ENCODE results near the gene HIPK2. TPM values are rescaled to one million over a fixed set of nuclear protein-coding genes. Genes with fewer than 3 reads are reported as not detected.

Gene HIPK2
- polyA plus RNA-seq, 1 donor (not counting 4 experiments of a cell fraction or from before 2014, with no cell fraction given): 5.8 TPM

DNA sequence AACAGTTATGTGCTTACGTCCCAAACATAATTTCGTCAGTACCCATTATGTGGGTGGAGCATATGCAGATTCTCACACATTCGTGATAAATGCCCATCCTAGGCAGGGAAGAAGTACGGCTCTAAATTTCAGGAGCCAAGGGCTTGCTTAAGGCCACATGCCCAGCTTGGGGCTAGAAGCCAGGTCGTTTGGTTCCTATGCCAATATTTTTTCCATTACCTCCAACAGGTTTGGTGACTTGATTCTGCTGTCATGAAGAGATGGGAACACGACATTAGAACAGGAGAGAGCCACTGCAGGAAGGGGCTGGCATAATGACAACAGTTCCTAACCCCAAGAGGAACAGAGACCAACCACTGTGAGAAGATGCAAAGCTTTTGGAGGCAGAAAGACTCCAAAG is 85.1 kb downstream of the HIPK2 start:
- Histone ChIP-seq H3K36me3 (ENCODE audit: control insufficient read depth in 2 of 2, extremely low read depth in 1 of 2, insufficient read depth in 2 of 2, low read length in 2 of 2) (peaks cover 5 to 8% of the 10 kb centered on the region in 2 experiments), H2AFZ (ENCODE audit: control insufficient read depth, low read length) (no peak overlapping the region), H3K9me3 (ENCODE audit: control insufficient read depth, low read depth, low read length) (no peaks in the 10 kb centered on the region), H3K27me3 (ENCODE audit: control insufficient read depth, extremely low read depth, insufficient read depth, low read length) (no peaks in the 10 kb centered on the region), H3K9ac (ENCODE audit: control insufficient read depth, extremely low read depth, insufficient read depth, low read length) (no peak overlapping the region), H3K27ac (ENCODE audit: control insufficient read depth, insufficient read depth, low read length) (no peak overlapping the region), H3K4me2 (ENCODE audit: control insufficient read depth, extremely low read depth, insufficient read depth, low read depth, low read length) (no peak overlapping the region), H3K79me2 (ENCODE audit: control insufficient read depth, insufficient read depth, low read length) (peaks cover 5% of the 10 kb centered on the region), H3K9me1 (ENCODE audit: control insufficient read depth, extremely low read depth, insufficient read depth, low read length) (no peaks in the 10 kb centered on the region), H3K4me3 (ENCODE audit: control insufficient read depth in 2 of 3, extremely low read depth in 1 of 3, insufficient read depth in 2 of 3, low read depth in 1 of 3, low read length in 3 of 3) (no peak overlapping the region), H3K4me1 (ENCODE audit: control insufficient read depth, extremely low read depth, insufficient read depth, low read length) (peaks cover 9% of the 10 kb centered on the region), H4K20me1 (ENCODE audit: control insufficient read depth, extremely low read depth, insufficient read depth, low read length) (no peaks in the 10 kb centered on the region)
- dilution Hi-C loops (cut with MboI; ENCODE audit: extremely low pct_ligation_motif_present, low sequenced_read_pairs): no loop called here
- TF ChIP-seq, protein P1, sequence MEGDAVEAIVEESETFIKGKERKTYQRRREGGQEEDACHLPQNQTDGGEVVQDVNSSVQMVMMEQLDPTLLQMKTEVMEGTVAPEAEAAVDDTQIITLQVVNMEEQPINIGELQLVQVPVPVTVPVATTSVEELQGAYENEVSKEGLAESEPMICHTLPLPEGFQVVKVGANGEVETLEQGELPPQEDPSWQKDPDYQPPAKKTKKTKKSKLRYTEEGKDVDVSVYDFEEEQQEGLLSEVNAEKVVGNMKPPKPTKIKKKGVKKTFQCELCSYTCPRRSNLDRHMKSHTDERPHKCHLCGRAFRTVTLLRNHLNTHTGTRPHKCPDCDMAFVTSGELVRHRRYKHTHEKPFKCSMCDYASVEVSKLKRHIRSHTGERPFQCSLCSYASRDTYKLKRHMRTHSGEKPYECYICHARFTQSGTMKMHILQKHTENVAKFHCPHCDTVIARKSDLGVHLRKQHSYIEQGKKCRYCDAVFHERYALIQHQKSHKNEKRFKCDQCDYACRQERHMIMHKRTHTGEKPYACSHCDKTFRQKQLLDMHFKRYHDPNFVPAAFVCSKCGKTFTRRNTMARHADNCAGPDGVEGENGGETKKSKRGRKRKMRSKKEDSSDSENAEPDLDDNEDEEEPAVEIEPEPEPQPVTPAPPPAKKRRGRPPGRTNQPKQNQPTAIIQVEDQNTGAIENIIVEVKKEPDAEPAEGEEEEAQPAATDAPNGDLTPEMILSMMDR (optimal IDR thresholded peaks at IDR 0.05 in 1 of 3, IDR thresholded peaks at IDR 0.05 in 1 of 3, conservative IDR thresholded peaks at IDR 0.05 in 1 of 3; ENCODE audit: extremely low read depth in 1 of 3, insufficient read depth in 2 of 3, low read length in 3 of 3): no peak
- no peak for TF ChIP-seq EZH2 (IDR thresholded peaks at IDR 0.05; ENCODE audit: low read length)
- DNase-seq (ENCODE audit: low read depth, low spot score) (no peak), FAIRE-seq (no peak)

DNA sequence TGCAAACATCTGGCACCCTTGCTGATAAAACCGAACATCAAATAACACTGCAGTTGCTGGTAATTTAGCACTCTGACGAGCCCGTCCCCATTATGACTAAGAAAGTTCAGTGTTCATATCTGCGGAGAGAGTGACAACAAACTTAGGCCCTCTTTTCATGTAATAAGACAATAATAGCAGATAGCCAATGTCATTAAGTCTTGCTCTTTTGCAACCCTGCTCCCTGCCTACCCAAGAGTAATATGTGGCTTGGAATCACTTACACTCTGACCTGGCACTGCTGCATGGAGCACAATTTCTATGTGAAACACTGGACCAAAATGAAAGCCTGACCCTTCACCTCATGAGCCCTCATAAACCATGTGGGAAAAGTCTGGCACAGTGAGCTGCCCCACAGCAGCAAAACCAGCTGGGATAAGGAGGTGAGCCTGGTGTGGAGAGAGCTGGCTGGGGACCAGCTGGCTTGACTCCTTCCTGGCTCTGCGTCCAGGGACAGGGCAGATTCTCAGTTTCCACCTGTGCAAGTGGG is 86.5 kb downstream of the HIPK2 start:
- H3K79me2 ChIP-seq (ENCODE audit: control insufficient read depth, insufficient read depth, low read length): peaks cover 5% of the 10 kb centered on the region
- H4K20me1 ChIP-seq (ENCODE audit: control insufficient read depth, extremely low read depth, insufficient read depth, low read length): no peaks in the 10 kb centered on the region
- H3K4me2 ChIP-seq (ENCODE audit: control insufficient read depth, extremely low read depth, insufficient read depth, low read depth, low read length): no peak overlapping the region
- no peak overlapping the region for H2AFZ ChIP-seq (ENCODE audit: control insufficient read depth, low read length)
- dilution Hi-C loops (cut with MboI; ENCODE audit: extremely low pct_ligation_motif_present, low sequenced_read_pairs): no loop called here
- peaks cover 5% of the 10 kb centered on the region in 2 experiments for H3K36me3 ChIP-seq (ENCODE audit: control insufficient read depth in 2 of 2, extremely low read depth in 1 of 2, insufficient read depth in 2 of 2, low read length in 2 of 2)
- H3K9me3 ChIP-seq (ENCODE audit: control insufficient read depth, low read depth, low read length): no peaks in the 10 kb centered on the region
- H3K27ac ChIP-seq (ENCODE audit: control insufficient read depth, insufficient read depth, low read length): no peak overlapping the region
- no peak for TF ChIP-seq EZH2 (IDR thresholded peaks at IDR 0.05; ENCODE audit: low read length)
- TF ChIP-seq, protein P1 (optimal IDR thresholded peaks at IDR 0.05 in 1 of 3, IDR thresholded peaks at IDR 0.05 in 1 of 3, conservative IDR thresholded peaks at IDR 0.05 in 1 of 3; ENCODE audit: extremely low read depth in 1 of 3, insufficient read depth in 2 of 3, low read length in 3 of 3): no peak
- no peak for FAIRE-seq
- peaks cover 15% of the 10 kb centered on the region for H3K4me1 ChIP-seq (ENCODE audit: control insufficient read depth, extremely low read depth, insufficient read depth, low read length)
- no peak overlapping the region for H3K4me3 ChIP-seq (ENCODE audit: control insufficient read depth in 2 of 3, extremely low read depth in 1 of 3, insufficient read depth in 2 of 3, low read depth in 1 of 3, low read length in 3 of 3)
- DNase-seq (ENCODE audit: low read depth, low spot score): no peak
- H3K9me1 ChIP-seq (ENCODE audit: control insufficient read depth, extremely low read depth, insufficient read depth, low read length): no peaks in the 10 kb centered on the region
- H3K9ac ChIP-seq (ENCODE audit: control insufficient read depth, extremely low read depth, insufficient read depth, low read length): no peak overlapping the region
- no peaks in the 10 kb centered on the region for H3K27me3 ChIP-seq (ENCODE audit: control insufficient read depth, extremely low read depth, insufficient read depth, low read length)
